ENCODE measurements around the gene OBI1.

Gene OBI1

GRCh38 chr13:78572459-78572858, 86.5 kb downstream of the OBI1 start:
- no peak for DNase-seq

GRCh38 chr13:78569029-78569428, 89.9 kb downstream of the OBI1 start:
- DNase-seq, result no peak

- no peak for DNase-seq
These were observed 92.3 kb downstream of the OBI1 start for GRCh38 chr13:78566631-78567030.

Measured in NCI-H526 treated with DMSO at 0.1 percent for 48 hours (cell line).